ENCODE results near the gene NLRC5.

DNA sequence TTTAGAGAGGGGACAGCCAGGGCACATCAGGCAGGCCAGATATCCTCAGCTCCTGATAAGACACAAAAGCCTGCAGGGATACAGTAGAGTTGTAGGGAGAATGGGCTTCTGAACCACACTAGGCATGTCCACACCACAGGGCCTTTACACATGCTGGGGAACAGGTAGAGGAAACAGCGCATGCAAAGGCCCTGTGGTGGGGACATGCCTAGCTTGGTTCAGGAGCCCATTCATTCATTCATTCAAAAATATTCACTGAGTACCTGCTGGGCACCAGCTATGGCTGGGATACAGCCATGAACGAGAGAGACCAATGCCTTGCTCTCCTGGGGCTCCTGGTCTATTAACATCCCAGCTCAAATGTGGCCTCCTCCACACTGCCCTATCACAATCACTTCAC, 107.4 kb downstream of the NLRC5 start:
- TF ChIP-seq, protein P1, sequence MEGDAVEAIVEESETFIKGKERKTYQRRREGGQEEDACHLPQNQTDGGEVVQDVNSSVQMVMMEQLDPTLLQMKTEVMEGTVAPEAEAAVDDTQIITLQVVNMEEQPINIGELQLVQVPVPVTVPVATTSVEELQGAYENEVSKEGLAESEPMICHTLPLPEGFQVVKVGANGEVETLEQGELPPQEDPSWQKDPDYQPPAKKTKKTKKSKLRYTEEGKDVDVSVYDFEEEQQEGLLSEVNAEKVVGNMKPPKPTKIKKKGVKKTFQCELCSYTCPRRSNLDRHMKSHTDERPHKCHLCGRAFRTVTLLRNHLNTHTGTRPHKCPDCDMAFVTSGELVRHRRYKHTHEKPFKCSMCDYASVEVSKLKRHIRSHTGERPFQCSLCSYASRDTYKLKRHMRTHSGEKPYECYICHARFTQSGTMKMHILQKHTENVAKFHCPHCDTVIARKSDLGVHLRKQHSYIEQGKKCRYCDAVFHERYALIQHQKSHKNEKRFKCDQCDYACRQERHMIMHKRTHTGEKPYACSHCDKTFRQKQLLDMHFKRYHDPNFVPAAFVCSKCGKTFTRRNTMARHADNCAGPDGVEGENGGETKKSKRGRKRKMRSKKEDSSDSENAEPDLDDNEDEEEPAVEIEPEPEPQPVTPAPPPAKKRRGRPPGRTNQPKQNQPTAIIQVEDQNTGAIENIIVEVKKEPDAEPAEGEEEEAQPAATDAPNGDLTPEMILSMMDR (IDR thresholded peaks at IDR 0.05): no peak
- no peak for TF ChIP-seq POLR2A (IDR thresholded peaks at IDR 0.05)

Data from Peyer's patch (tissue), 4 donors.